HTR-8/SVneo (cell line): ENCODE results near the gene GTF2A1L.

ENCODE experiments used
- DNase-seq: peaks from one replicate; pipeline ENCODE4 v3.0.0; 2011; ENCODE audit warnings: low spot score, mixed read lengths; ENCODE audit not compliant: insufficient read length
- FAIRE-seq: peaks from 2 replicates; lab custom pipeline; 2011; peaks lifted over from hg19 to GRCh38; lab: Jason Lieb, UNC

GTF2A1L gene

GRCh38 chr2:48725696-48726494, 108.2 kb downstream of the GTF2A1L start:
- no peak for FAIRE-seq
- DNase-seq = no peak

- DNase-seq (no peak), FAIRE-seq (no peak)
Observed at GRCh38 chr2:48727560-48727959, 109.9 kb downstream of the GTF2A1L start.

GRCh38 chr2:48728295-48728694, 110.6 kb downstream of the GTF2A1L start:
- FAIRE-seq = no peak

GRCh38 chr2:48728840-48729239, 111.2 kb downstream of the GTF2A1L start:
- FAIRE-seq = no peak
- no peak for DNase-seq

More at GRCh38 chr2:48728295-48728694, 110.6 kb downstream of the GTF2A1L start:
- no peak for DNase-seq
